Activated T-cell treated with anti-CD3 and anti-CD28 coated beads for 48 hours (primary cell): ENCODE results near the gene ZFAND3.

Source experiments
- DNase-seq: peaks from one replicate; pipeline ENCODE4 v3.0.0-alpha.2; 2020; ENCODE audit warnings: low read depth

The ZFAND3 gene

DNA sequence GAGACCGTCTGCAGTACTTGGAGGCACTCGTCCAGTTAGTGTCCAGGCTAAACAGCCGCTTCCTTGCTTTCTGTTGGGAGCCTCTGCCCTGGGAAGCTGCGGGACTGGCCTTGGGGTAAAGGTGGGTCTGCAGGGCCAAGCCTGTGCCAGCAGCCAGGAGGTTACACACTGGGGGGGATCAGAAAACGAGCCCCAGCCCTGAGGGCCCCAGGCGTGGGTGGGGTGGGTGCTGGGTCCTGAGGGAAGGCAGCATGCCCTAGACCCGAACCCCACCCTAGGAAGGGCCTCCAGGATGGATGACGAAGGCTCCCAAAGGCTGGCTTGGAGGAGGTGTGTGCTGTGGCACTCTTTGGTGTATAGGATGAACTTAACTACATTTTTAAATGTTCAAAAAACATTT is 335.2 kb downstream of the ZFAND3 start:
- no peak for DNase-seq

DNA sequence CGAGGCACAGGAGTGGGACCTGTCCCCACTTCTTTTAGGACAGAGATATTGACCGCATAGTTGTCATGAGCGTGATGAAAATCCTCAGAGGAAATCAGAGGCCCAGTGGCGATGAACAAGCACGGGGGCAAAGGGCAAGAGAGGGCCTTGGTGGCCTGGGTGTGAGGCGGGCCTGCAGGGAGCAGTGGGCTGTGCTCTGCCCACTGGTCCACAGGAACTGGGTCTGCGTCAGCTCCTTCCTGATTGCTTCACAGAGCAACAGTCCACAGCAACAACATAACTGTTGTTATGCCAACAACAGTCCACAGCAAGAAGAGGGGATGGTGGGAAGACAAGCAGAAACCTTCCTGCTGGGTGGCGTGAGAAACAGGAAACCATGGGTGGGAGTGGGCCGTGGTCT is 335.6 kb downstream of the ZFAND3 start:
- DNase-seq, result no peak

DNA sequence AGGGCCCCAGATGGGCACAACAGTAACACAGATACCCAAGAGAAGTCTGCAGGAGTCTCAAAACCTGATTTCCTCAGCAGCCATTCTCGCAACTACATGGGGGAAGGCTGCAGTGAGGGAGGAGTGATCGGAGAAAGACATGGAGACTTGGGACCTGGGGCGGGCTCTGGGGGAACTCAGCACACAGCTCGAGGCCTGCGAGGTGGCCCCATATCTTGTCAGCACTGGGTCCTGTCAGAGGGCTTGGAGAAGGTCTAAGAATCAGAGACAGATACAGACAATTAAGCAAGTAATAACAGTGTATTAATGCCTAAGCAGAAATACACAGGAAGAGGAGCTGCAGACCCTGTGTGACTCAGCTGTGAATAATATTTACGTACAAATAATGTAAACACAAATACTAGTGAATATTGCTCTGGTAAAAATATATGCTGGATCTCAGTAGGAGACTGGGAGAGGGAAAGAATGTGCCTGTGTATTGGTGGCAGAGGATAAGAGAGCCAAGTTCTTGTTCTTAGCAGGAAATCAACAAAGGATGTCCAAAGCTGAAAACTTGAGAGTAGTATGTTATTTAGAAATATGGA is 336.2 kb downstream of the ZFAND3 start:
- DNase-seq, result no peak

DNA sequence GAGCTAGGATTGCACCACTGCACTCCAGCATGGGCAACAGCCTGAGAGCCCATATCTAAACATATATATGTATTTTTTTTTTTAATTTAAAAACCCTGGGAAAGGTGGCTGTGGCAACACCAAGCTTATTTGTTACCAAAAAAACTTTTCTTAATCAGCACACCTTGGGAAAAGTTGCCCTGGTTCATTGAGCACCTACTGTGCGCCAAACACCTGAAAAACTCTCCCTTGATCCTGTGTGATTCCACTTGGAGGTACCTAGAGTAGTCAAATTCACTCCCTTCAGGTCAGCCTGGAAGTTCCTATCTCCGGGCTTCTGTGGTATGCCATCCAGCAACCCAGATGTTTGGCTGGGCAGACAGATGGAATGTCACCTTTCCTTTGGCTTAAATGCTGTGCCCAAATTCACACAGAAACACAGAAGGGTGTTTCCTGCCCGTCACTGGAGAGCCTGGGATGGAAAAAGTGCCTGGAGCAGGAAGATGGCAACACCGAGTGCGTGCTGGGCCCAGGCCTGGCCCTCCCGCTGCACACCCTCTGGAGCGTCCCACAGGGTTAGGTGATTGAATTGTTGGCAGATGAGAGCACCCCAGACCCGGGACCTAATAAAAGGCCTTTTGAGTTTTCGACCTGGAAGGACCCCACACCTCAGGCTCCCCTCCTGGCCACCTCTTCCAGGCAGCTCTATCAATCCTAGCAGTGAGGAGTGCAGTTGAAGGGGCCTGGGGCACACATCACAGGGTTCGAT is 337.5 kb downstream of the ZFAND3 start:
- DNase-seq, result no peak

DNA sequence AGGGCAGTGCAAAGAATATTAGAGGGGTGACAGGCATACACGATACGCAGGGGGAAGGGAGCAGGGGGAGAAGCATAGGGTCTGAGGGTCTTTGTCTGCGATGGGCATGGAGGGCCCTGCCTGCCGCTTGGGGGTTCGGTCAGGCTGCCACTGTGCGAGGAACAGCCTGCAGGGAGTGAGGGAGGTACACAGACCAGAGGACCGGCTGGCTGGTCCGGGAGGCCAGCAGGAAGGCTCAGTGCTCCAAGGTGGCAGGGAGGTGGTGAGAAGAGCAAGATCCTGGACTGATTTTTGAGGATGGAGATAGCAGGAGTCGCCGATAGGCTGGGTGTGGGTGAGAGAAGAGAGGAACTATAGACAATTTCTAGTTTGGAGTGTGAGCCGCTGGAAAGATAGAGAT is 338.4 kb downstream of the ZFAND3 start:
- DNase-seq, result no peak

DNA sequence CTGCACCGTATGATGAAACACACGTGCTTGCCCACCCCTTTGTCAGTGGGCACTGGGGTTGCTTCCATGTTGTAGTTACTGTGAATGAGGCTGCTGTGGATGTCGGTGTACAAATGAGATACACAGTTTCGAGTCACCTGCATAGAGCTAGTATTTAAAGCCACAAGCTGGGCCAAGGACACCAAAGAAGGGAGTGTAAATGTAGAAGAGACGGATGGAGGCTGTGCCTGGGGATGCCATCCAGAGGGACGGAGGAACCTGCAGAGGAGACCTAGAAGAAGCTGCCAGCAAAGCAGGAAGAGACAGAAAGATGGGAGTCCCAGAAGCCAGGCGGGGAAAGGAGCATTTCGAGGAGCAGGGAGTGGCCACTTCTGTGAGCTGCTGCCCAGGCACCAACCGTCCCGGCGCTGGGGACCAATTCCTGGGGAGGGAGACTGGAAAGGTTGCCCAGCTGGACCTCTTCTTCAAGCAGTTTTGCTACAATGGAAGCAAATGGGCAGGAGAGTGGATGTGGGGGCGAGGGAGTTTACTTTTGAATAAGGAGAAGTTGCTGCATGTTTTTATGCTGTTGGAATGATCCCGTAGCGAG is 339.3 kb downstream of the ZFAND3 start:
- no peak for DNase-seq

DNA sequence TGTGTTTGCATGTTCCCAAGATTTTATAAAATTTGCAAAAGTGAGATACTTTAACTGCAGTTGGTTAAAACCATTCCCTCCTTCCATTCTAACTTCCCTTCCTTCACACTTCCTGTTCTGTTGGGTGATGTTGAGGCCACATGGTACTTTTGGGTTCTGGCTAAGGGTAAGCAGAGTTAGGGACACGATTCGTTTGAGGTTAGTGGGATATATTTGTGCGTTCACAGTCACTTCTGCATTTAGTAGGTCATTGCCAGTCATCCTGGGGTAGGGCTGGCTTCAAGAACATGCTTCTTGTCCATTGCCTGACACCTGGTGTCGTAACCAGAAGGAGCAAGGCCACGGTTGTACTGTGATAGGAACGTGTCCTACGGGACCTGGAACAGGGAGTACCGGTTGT is 340.1 kb downstream of the ZFAND3 start:
- no peak for DNase-seq

DNA sequence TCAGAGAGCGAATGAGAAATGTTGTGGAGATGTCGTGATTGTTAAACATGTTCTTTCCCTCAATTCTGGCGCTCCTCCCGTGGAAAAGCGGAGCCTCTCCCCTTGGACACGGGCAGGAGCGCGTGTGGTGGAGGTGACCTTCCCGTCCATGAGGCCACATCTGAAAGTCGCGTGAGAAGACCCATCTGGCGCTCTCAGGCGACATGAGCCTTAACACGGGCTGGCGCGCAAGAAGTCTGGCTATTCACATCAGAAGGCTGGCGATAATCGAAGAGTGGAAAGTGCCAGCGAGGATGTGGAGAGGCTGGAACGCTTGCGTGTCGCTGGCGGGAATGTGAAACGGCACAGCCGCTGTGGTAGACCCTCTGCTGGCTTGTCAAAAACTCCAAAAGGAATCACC is 341.3 kb downstream of the ZFAND3 start:
- DNase-seq, result no peak

DNA sequence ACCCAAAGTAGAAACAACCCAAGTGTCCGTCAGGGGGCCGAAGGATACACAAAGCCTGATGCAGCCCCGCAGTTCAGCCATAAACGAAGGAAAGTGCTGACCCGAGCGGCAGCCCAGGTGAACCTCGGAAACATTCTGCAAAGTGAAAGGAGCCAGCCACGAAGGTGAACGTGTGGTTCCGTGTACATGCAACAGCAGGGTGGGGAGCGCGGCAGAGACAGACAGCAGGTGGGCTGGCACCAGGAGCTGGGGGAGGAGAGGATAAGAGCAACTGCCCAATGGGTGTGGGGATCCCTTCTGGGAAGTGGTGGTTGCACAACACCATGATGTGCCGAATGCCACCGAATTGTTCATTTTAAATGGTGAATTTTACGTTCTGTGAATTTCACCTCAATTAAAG is 341.8 kb downstream of the ZFAND3 start:
- no peak for DNase-seq

DNA sequence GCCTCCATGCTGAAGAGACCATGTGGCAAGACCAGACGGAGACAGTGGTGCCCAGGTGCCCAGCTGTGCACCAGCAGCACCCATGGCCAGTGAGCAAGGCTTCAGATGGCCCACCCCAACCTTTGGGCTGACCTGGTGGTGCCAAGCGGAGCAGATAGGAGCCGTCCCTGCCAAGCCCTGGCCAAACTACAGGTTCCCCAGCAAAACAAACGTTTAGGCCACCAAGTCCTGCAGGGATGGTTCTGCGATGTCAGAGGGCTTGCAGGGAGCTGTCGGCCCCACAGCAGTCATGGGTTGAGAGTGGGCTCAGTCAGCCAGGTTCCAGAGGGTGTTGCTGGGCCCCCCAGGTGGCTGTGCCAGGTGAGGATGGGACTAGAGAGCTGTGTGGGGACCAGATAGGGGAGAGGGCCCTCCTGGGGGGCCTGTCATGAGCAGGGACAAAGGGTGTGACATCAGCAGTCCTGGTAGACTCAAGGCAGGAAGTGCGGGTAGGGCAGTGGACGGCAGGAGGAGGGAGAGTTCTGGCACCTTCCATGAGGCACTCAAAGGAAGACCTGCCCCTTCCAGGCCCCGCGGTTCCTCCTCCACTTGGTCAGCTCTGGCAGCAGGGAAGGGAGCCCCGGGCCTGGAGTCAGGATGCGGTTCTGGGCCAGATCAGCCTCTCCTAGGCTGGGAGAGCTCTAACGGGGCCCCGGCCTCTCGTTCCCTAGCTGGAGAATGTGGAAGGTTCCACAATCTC is 342.4 kb downstream of the ZFAND3 start:
- no peak for DNase-seq

DNA sequence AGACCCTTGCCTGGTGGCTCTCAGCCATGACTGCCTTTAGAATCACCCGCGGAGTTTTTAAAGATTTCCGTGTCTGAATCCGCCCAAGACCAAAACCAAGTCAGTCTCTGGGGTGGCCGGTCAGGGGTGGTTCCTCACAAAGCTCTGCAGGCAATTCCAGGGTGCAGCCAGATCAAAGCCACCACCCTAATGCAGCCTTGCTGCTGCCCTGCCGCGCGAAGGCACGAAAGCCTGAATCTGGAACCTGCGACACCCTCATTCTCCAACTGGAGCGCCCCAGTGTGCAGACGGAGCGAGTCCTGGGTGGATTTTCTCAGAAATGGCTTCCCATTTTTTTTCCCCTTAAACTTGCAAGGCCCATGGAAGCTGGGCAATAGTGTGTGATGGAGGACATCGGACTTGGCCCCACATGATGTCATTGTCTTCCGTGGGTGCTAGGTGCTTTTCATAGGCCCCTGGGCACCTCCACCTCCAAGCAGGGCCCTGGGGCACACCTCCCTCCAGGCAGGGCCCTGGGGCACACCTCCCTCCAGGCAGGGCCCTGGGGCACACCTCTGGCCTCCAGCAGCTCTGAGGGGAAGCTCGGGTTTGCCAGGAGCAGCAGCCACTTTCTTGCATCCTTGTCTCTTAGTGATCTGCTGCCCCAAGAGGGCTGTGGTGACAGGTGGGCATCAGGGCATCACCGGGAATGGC is 343.1 kb downstream of the ZFAND3 start:
- DNase-seq, result no peak

DNA sequence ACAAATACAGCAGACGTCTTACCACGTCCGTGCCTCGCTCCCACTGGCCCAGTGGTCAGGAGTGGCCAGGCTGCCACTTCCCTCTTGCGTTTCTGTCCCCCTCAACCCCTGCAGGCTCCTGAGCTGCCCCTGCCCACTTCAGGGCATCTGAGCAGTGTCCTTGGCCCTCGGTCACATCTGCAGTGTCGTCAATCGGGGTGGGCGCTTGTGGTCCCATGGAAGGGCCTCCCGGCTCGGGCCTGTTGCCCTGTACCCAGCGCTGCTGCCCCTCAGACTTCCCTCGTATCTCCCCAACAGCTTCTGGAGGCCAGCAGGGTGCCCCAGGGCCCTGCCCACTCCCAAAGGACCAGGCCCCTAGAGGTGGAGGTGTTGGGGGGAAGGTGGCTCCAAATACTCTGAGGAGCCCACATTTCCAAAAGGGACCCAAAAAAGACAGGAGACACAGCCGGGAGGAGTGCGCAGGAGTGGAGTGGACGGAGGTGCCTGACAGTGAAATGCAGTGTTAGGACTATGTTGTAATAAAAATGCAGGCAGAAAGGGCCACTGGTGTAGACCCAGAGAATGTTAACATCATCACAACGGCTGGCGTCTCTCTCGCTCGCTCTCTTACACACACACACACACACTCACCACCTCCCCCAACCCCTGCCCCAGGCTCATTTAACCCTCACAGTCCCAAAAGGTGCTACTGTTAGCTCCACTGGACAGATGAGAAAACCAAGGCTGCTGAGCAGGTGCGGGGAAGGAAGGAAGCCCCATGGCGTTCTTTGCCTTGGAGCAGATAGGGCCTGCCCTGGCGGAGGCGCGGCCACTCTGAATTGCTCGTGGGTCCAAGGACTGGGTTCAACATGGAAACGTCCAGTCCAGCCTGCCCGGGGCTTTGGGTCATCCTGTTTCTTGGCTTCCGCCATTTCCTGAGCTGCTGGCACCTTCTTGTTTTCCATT is 343.9 kb downstream of the ZFAND3 start:
- no peak for DNase-seq

DNA sequence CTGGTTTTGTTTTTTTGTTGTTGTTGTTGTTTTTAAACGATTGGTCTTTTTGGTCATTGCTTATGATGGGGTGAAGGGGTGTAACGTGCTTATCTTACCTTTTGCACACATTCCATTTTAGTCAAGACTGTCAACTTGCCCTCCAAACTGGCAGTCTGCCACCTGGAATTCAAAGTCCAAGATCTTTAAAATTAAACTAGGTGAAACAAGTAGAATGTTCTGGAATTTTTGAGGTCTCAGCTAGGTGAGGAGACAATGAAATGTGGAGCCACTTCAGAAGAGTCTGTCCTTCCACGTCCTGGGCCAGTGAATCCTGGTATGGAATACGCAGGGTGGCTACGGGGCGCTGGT is 344.6 kb downstream of the ZFAND3 start:
- DNase-seq, result no peak

DNA sequence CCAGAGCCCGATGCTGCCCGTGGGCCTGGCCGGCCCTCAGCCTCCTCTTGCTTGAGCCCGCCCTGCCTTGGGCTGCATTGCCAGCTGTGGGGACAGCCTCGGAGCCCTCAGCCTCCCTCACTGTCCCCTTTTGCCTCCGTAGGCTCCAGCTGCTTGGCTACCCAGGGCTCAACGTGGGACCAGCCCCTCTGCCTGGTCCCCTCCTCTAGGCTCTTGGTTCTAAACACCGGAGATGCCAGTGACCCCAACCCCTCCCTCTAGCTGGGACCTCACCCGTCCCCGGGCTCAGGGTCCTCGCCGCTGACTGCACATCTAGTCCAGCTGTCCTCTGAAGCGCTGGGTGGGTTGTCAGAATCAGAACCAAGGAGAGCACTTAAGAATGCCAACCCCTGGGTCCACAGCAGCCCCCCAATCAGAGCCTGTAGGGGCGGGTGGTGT is 345.2 kb downstream of the ZFAND3 start:
- DNase-seq, result no peak

DNA sequence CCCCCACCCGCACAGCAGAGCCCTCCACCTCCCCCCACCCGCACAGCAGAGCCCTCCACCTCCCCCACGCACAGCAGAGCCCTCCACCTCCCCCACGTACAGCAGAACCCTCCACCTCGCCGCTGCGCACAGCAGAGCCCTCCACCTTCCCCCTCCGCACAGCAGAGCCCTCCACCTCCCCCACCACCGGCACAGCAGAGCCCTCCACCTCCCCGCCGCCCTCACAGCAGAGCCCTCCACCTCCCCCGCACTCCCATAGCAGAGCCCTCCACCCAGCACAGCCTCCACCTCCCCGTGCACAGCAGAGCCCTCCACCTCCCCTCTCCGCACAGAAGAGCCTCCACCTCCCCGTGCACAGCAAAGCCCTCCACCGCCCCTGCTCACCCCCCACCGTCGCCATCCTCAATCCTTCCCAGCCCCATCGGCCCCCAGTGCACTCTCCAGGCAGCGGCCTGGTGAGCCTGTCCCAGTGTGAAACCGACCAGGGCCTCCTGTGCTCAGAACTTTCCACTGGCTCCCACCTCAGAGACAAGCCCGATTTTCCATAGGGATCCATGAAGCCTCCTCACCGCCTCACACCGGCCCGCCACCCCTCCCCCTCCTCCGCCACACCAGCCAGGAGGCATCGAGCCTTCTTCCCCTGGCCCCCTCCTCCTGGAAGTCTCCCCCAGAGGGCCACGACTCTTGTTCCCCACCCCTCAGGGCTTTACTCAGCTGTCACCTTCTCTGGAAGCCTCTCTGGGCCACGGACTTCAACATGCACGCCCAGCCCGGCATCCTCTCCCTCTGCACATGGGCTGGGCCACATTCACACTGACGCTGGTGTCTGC is 347.1 kb downstream of the ZFAND3 start:
- no peak for DNase-seq

DNA sequence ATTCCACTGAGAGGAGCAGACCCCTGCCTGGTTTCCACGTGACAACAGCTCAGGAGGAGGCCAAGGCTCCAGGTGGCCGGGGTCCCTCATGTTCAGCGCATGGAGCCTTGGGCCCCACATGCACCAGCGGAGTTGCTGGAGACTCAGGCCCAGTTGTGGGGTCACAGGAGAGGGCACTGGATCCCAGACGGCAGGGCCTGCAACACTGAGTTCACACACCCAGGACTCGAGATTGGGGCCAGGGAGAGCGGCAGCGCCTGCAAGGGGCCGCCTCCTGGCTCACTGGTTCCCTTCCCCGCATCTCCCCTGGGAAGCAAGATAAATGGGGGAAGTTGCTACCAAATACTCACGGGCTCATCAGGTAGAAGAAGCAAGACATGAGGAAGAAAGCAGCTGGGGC is 348.1 kb downstream of the ZFAND3 start:
- no peak for DNase-seq

DNA sequence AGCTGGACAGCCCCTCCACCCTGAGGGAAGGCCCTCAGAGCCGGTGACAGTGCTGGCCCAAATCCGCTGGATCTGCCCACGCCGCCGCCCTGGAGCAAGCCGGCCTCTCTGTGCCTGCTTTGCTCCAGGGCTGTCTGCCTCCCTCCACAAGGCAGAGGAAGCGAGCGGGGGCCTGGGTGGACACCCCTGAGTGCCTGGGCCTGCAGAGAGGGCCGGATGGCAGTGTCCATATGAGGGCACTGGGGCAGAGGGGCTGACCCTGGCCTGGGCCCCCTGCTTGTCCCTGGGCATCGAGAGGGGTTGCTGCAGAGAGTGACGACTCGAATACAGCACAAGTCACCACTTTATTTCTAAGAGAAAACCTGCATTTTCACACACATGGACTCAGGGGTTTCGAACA is 348.6 kb downstream of the ZFAND3 start:
- no peak for DNase-seq

DNA sequence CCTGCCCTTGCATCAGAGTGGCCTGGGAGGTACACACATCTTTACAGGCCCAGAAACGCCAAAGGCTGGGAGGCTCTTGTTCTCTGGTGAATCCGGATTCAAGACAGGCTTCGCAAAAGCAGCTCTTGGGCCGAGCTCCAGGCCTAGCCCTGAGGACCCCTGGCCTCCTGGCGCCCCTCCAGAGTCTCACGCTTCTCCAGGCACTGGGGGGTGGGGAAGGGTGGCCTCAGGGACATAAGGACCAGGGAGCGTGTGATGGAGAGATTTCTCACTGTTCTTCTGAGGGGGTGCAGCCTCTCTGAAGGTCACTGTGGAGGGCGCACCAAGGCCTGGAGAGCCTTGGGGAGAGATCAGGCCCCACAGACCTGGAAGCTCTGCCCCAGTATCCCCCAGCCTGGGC is 349.2 kb downstream of the ZFAND3 start:
- no peak for DNase-seq

DNA sequence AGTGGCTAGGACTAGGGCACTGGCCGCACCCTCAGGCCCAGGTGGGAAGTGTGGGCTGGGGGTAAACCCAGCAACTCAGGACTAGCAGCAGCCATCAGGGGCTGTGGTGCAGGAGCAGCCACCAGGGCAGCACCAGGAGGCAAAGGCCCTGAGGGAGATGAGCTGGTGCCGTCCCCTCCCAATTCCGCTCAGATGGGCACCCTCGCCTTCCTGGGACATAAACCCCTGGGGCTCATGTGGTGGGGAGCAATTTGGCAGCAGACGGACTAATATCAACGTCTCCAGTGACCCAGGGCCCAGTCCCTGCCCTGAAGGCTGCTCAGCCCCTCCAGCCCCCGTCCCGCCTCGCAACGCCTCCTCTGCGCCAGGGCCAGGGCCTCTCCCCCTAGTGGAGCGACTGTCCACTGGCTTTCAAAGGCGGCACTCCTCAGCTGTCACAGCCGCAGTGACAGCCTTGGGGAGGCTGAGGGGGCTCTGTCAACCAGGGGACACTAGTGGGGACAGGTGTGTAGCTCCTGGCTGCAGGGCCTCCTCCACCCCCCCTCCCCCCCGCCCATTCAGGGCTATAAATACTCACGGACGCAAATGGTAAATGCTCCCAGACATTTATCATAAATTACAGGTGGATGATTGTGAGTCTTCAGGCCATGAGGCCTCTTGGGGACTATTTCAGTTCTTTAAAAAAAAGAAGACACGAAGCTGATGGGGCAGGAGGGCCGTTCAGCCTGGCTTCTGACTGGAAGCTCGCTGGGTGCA is 349.9 kb downstream of the ZFAND3 start:
- no peak for DNase-seq
